ENCODE results near the gene PRIMPOL.

Gene PRIMPOL

GRCh38 chr4:184672741-184673140, 23.2 kb downstream of the PRIMPOL start:
- H3K23ac ChIP-seq (ENCODE audit: low read length): no peak overlapping the region
- no CpG with 5 or more reads among the region's 6 CpGs for WGBS (ENCODE audit: extremely low coverage, insufficient coverage, low lambda C conversion rate)

GRCh38 chr4:184674011-184674410, 24.5 kb downstream of the PRIMPOL start:
- H2BK120ac ChIP-seq (ENCODE audit: low read depth, low read length): no peak overlapping the region
- no peak overlapping the region for H3K4me2 ChIP-seq (ENCODE audit: low read length)
- no peak overlapping the region for H3K9ac ChIP-seq (ENCODE audit: low read length)
- H3K4ac ChIP-seq (ENCODE audit: low read depth, low read length): no peak overlapping the region
- H2BK15ac ChIP-seq (replicated peaks; ENCODE audit: low read depth): no peak overlapping the region
- no peaks in the 10 kb centered on the region for H3K79me1 ChIP-seq (ENCODE audit: low read length)
- H3K4me1 ChIP-seq (ENCODE audit: control insufficient read depth, low read depth, low read length): no peaks in the 10 kb centered on the region
- no peak overlapping the region for H2AK5ac ChIP-seq (ENCODE audit: low read length)
- no peak overlapping the region for H3K56ac ChIP-seq (ENCODE audit: low read length)
- no peak overlapping the region for H4K8ac ChIP-seq (ENCODE audit: low read depth, low read length)
- no peaks in the 10 kb centered on the region for H3K27me3 ChIP-seq (ENCODE audit: insufficient read depth, low read length, poor library complexity)
- no peak overlapping the region for H3K18ac ChIP-seq (ENCODE audit: low read length)
- H3K23ac ChIP-seq (ENCODE audit: low read length): no peak overlapping the region
- no CpG with 5 or more reads among the region's 4 CpGs for WGBS (ENCODE audit: extremely low coverage, insufficient coverage, low lambda C conversion rate)
- H2BK5ac ChIP-seq (ENCODE audit: low read length): no peak overlapping the region
- H3K4me3 ChIP-seq (ENCODE audit: low read length): no peak overlapping the region
- no peak overlapping the region for H4K5ac ChIP-seq (ENCODE audit: low read length)
- no peaks in the 10 kb centered on the region for H3K79me2 ChIP-seq (ENCODE audit: control insufficient read depth, insufficient read depth, low read length)
- DNase-seq: no peak
- no peak overlapping the region for H3K27ac ChIP-seq (ENCODE audit: low read depth, low read length)
- H3K36me3 ChIP-seq (ENCODE audit: control insufficient read depth, insufficient read depth, low read length): no peaks in the 10 kb centered on the region

More at GRCh38 chr4:184672741-184673140, 23.2 kb downstream of the PRIMPOL start:
- no peak overlapping the region for H2AK5ac ChIP-seq (ENCODE audit: low read length)
- H3K56ac ChIP-seq (ENCODE audit: low read length): no peak overlapping the region
- no peak overlapping the region for H2BK5ac ChIP-seq (ENCODE audit: low read length)
- no peaks in the 10 kb centered on the region for H3K27me3 ChIP-seq (ENCODE audit: insufficient read depth, low read length, poor library complexity)
- no peak overlapping the region for H3K18ac ChIP-seq (ENCODE audit: low read length)
- H3K4me1 ChIP-seq (ENCODE audit: control insufficient read depth, low read depth, low read length): no peaks in the 10 kb centered on the region
- H3K4ac ChIP-seq (ENCODE audit: low read depth, low read length): no peak overlapping the region
- no peak overlapping the region for H3K4me3 ChIP-seq (ENCODE audit: low read length)
- DNase-seq: no peak
- H4K8ac ChIP-seq (ENCODE audit: low read depth, low read length): no peak overlapping the region
- no peaks in the 10 kb centered on the region for H3K79me2 ChIP-seq (ENCODE audit: control insufficient read depth, insufficient read depth, low read length)
- H4K5ac ChIP-seq (ENCODE audit: low read length): no peak overlapping the region
- H3K4me2 ChIP-seq (ENCODE audit: low read length): no peak overlapping the region
- no peak overlapping the region for H3K27ac ChIP-seq (ENCODE audit: low read depth, low read length)
- no peaks in the 10 kb centered on the region for H3K79me1 ChIP-seq (ENCODE audit: low read length)
- no peak overlapping the region for H3K9ac ChIP-seq (ENCODE audit: low read length)
- no peak overlapping the region for H2BK15ac ChIP-seq (replicated peaks; ENCODE audit: low read depth)
- no peak overlapping the region for H2BK120ac ChIP-seq (ENCODE audit: low read depth, low read length)
- no peaks in the 10 kb centered on the region for H3K36me3 ChIP-seq (ENCODE audit: control insufficient read depth, insufficient read depth, low read length)

- H3K79me2 ChIP-seq (ENCODE audit: control insufficient read depth, insufficient read depth, low read length): no peaks in the 10 kb centered on the region
- no peak overlapping the region for H3K23ac ChIP-seq (ENCODE audit: low read length)
- H3K79me1 ChIP-seq (ENCODE audit: low read length): no peaks in the 10 kb centered on the region
- H3K56ac ChIP-seq (ENCODE audit: low read length): no peak overlapping the region
- no peak for DNase-seq
- no peak overlapping the region for H2BK15ac ChIP-seq (replicated peaks; ENCODE audit: low read depth)
- no peak overlapping the region for H2AK5ac ChIP-seq (ENCODE audit: low read length)
- H3K27ac ChIP-seq (ENCODE audit: low read depth, low read length): no peak overlapping the region
- H3K4me1 ChIP-seq (ENCODE audit: control insufficient read depth, low read depth, low read length): no peaks in the 10 kb centered on the region
- no peaks in the 10 kb centered on the region for H3K27me3 ChIP-seq (ENCODE audit: insufficient read depth, low read length, poor library complexity)
- H3K4me3 ChIP-seq (ENCODE audit: low read length): no peak overlapping the region
- H4K5ac ChIP-seq (ENCODE audit: low read length): no peak overlapping the region
- no peaks in the 10 kb centered on the region for H3K36me3 ChIP-seq (ENCODE audit: control insufficient read depth, insufficient read depth, low read length)
- H2BK5ac ChIP-seq (ENCODE audit: low read length): no peak overlapping the region
- no peak overlapping the region for H3K18ac ChIP-seq (ENCODE audit: low read length)
- no CpG with 5 or more reads among the region's 5 CpGs for WGBS (ENCODE audit: extremely low coverage, insufficient coverage, low lambda C conversion rate)
- H3K4me2 ChIP-seq (ENCODE audit: low read length): no peak overlapping the region
- no peak overlapping the region for H3K9ac ChIP-seq (ENCODE audit: low read length)
- H4K8ac ChIP-seq (ENCODE audit: low read depth, low read length): no peak overlapping the region
- H2BK120ac ChIP-seq (ENCODE audit: low read depth, low read length): no peak overlapping the region
- no peak overlapping the region for H3K4ac ChIP-seq (ENCODE audit: low read depth, low read length)
These were observed 25.5 kb downstream of the PRIMPOL start for GRCh38 chr4:184675018-184675417.

DNA sequence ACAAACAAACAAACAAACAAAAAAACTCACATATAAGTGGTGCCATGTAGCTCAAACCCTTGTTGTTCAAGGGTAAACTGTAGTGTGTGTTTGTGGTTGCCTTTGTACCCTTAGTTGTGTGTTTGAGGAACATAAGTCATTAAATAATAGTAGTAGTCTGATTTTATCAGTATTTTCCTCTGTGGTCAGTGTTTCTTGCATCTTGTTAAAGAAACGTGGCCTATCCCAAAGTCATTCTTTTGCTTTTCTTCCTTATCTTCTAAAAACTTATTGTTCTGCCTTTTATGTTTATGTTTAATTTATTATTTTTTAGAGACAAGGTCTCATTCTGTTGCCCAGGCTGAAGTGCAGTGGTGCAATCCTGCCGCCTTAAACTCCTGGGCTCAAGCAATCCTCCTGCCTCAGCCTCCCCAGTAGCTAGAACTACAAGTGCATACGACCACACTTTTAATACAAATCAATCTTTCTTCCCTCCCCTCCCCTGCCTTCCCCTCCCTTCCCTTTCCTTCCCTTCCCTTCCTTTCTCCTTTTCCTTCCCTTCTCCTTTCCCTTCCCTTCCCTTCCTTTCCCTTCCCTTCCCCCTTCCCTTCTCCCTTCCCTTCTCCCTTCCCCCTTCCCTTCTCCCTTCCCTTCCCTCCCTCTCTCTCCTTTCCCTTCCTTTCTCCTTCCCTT, 26.4 kb downstream of the PRIMPOL start:
- no peak overlapping the region for H3K4me3 ChIP-seq (ENCODE audit: low read length)
- no peak overlapping the region for H3K9ac ChIP-seq (ENCODE audit: low read length)
- no peaks in the 10 kb centered on the region for H3K4me1 ChIP-seq (ENCODE audit: control insufficient read depth, low read depth, low read length)
- DNase-seq: no peak
- no CpG with 5 or more reads among the region's 3 CpGs for WGBS (ENCODE audit: extremely low coverage, insufficient coverage, low lambda C conversion rate)
- H4K5ac ChIP-seq (ENCODE audit: low read length): no peak overlapping the region
- no peak overlapping the region for H3K4ac ChIP-seq (ENCODE audit: low read depth, low read length)
- H3K79me2 ChIP-seq (ENCODE audit: control insufficient read depth, insufficient read depth, low read length): no peaks in the 10 kb centered on the region
- H3K18ac ChIP-seq (ENCODE audit: low read length): no peak overlapping the region
- H2BK5ac ChIP-seq (ENCODE audit: low read length): no peak overlapping the region
- no peak overlapping the region for H4K8ac ChIP-seq (ENCODE audit: low read depth, low read length)
- H2AK5ac ChIP-seq (ENCODE audit: low read length): no peak overlapping the region
- no peak overlapping the region for H3K4me2 ChIP-seq (ENCODE audit: low read length)
- no peak overlapping the region for H3K56ac ChIP-seq (ENCODE audit: low read length)
- no peak overlapping the region for H3K27ac ChIP-seq (ENCODE audit: low read depth, low read length)
- H3K27me3 ChIP-seq (ENCODE audit: insufficient read depth, low read length, poor library complexity): no peaks in the 10 kb centered on the region
- H3K79me1 ChIP-seq (ENCODE audit: low read length): no peaks in the 10 kb centered on the region
- no peak overlapping the region for H3K23ac ChIP-seq (ENCODE audit: low read length)
- H3K36me3 ChIP-seq (ENCODE audit: control insufficient read depth, insufficient read depth, low read length): no peaks in the 10 kb centered on the region
- H2BK15ac ChIP-seq (replicated peaks; ENCODE audit: low read depth): no peak overlapping the region
- H2BK120ac ChIP-seq (ENCODE audit: low read depth, low read length): no peak overlapping the region

- no peak overlapping the region for H2AK5ac ChIP-seq (ENCODE audit: low read length)
- H3K23ac ChIP-seq (ENCODE audit: low read length): no peak overlapping the region
- no peak overlapping the region for H4K5ac ChIP-seq (ENCODE audit: low read length)
- no peak overlapping the region for H3K4me3 ChIP-seq (ENCODE audit: low read length)
- H3K4ac ChIP-seq (ENCODE audit: low read depth, low read length): no peak overlapping the region
- no peaks in the 10 kb centered on the region for H3K79me1 ChIP-seq (ENCODE audit: low read length)
- no peak overlapping the region for H3K18ac ChIP-seq (ENCODE audit: low read length)
- no peak overlapping the region for H4K8ac ChIP-seq (ENCODE audit: low read depth, low read length)
- H3K4me1 ChIP-seq (ENCODE audit: control insufficient read depth, low read depth, low read length): no peaks in the 10 kb centered on the region
- no peak overlapping the region for H3K9ac ChIP-seq (ENCODE audit: low read length)
- no peaks in the 10 kb centered on the region for H3K79me2 ChIP-seq (ENCODE audit: control insufficient read depth, insufficient read depth, low read length)
- no CpG with 5 or more reads among the region's 9 CpGs for WGBS (ENCODE audit: extremely low coverage, insufficient coverage, low lambda C conversion rate)
- H2BK15ac ChIP-seq (replicated peaks; ENCODE audit: low read depth): no peak overlapping the region
- H3K36me3 ChIP-seq (ENCODE audit: control insufficient read depth, insufficient read depth, low read length): no peaks in the 10 kb centered on the region
- no peak overlapping the region for H2BK5ac ChIP-seq (ENCODE audit: low read length)
- no peak overlapping the region for H3K4me2 ChIP-seq (ENCODE audit: low read length)
- no peak overlapping the region for H3K56ac ChIP-seq (ENCODE audit: low read length)
- no peaks in the 10 kb centered on the region for H3K27me3 ChIP-seq (ENCODE audit: insufficient read depth, low read length, poor library complexity)
- H2BK120ac ChIP-seq (ENCODE audit: low read depth, low read length): no peak overlapping the region
- H3K27ac ChIP-seq (ENCODE audit: low read depth, low read length): no peak overlapping the region
- no peak for DNase-seq
These were observed 31.2 kb downstream of the PRIMPOL start for GRCh38 chr4:184680698-184681097.

GRCh38 chr4:184681916-184682315, 32.4 kb downstream of the PRIMPOL start:
- H3K4ac ChIP-seq (ENCODE audit: low read depth, low read length): no peak overlapping the region
- no peaks in the 10 kb centered on the region for H3K36me3 ChIP-seq (ENCODE audit: control insufficient read depth, insufficient read depth, low read length)
- H3K56ac ChIP-seq (ENCODE audit: low read length): no peak overlapping the region
- no peak overlapping the region for H3K23ac ChIP-seq (ENCODE audit: low read length)
- no peak overlapping the region for H2AK5ac ChIP-seq (ENCODE audit: low read length)
- no peak overlapping the region for H3K9ac ChIP-seq (ENCODE audit: low read length)
- H3K4me2 ChIP-seq (ENCODE audit: low read length): no peak overlapping the region
- no peaks in the 10 kb centered on the region for H3K79me2 ChIP-seq (ENCODE audit: control insufficient read depth, insufficient read depth, low read length)
- no peak overlapping the region for H3K18ac ChIP-seq (ENCODE audit: low read length)
- H3K27me3 ChIP-seq (ENCODE audit: insufficient read depth, low read length, poor library complexity): no peaks in the 10 kb centered on the region
- no CpG with 5 or more reads among the region's 1 CpG for WGBS (ENCODE audit: extremely low coverage, insufficient coverage, low lambda C conversion rate)
- DNase-seq: no peak
- H3K4me1 ChIP-seq (ENCODE audit: control insufficient read depth, low read depth, low read length): no peaks in the 10 kb centered on the region
- H2BK120ac ChIP-seq (ENCODE audit: low read depth, low read length): no peak overlapping the region
- H2BK5ac ChIP-seq (ENCODE audit: low read length): no peak overlapping the region
- no peak overlapping the region for H4K5ac ChIP-seq (ENCODE audit: low read length)
- no peak overlapping the region for H3K4me3 ChIP-seq (ENCODE audit: low read length)
- H4K8ac ChIP-seq (ENCODE audit: low read depth, low read length): no peak overlapping the region
- no peak overlapping the region for H3K27ac ChIP-seq (ENCODE audit: low read depth, low read length)
- H3K79me1 ChIP-seq (ENCODE audit: low read length): no peaks in the 10 kb centered on the region
- H2BK15ac ChIP-seq (replicated peaks; ENCODE audit: low read depth): no peak overlapping the region
